ENCODE data around the gene DHX40. TPM values are rescaled to one million over a fixed set of nuclear protein-coding genes. Genes with fewer than 3 reads are reported as not detected.

Gene DHX40
- total and polyA plus RNA-seq, 2 of the 8 experiments (the other 6 are each of a cell fraction or from before 2014, with no cell fraction given) = 13.5 to 28.3 TPM

- H3K27ac ChIP-seq (ENCODE audit: low read depth, low read length) = no peak overlapping the region
- TF ChIP-seq HDAC2 (IDR thresholded peaks at IDR 0.05; ENCODE audit: borderline replicate concordance in 1 of 2, low read depth in 2 of 2, low read length in 2 of 2) = no peak
- no peak for TF ChIP-seq BRCA1 (IDR thresholded peaks at IDR 0.05; ENCODE audit: low read depth, low read length)
- TF ChIP-seq E2F6 (IDR thresholded peaks at IDR 0.05) = no peak
- TF ChIP-seq TCF12 (IDR thresholded peaks at IDR 0.05; ENCODE audit: low read depth, low read length) = no peak
- no peak for TF ChIP-seq RAD21 (IDR thresholded peaks at IDR 0.05 in 1 of 2, conservative IDR thresholded peaks at IDR 0.05 in 1 of 2; ENCODE audit: low read depth in 2 of 2, low read length in 2 of 2)
- no peak for TF ChIP-seq RBBP5 (IDR thresholded peaks at IDR 0.05; ENCODE audit: borderline replicate concordance, low read depth, low read length)
- TF ChIP-seq SAP30 (IDR thresholded peaks at IDR 0.05; ENCODE audit: insufficient read depth, insufficient replicate concordance, low read length) = no peak
- no peak for TF ChIP-seq KDM5A (IDR thresholded peaks at IDR 0.05; ENCODE audit: low read length)
- TF ChIP-seq, protein P1, sequence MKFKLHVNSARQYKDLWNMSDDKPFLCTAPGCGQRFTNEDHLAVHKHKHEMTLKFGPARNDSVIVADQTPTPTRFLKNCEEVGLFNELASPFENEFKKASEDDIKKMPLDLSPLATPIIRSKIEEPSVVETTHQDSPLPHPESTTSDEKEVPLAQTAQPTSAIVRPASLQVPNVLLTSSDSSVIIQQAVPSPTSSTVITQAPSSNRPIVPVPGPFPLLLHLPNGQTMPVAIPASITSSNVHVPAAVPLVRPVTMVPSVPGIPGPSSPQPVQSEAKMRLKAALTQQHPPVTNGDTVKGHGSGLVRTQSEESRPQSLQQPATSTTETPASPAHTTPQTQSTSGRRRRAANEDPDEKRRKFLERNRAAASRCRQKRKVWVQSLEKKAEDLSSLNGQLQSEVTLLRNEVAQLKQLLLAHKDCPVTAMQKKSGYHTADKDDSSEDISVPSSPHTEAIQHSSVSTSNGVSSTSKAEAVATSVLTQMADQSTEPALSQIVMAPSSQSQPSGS (IDR thresholded peaks at IDR 0.05; ENCODE audit: low read length) = no peak
- TF ChIP-seq PHF8 (conservative IDR thresholded peaks at IDR 0.05; ENCODE audit: low read depth, low read length) = no peak
These were observed 86.7 kb downstream of the DHX40 start for GRCh38 chr17:59652119-59652518.

More at GRCh38 chr17:59652119-59652518, 86.7 kb downstream of the DHX40 start:
- Histone ChIP-seq H2BK5ac (ENCODE audit: low read depth, low read length) (no peak overlapping the region), H3K79me1 (ENCODE audit: low read depth, low read length) (no peaks in the 10 kb centered on the region), H2AFZ (ENCODE audit: low read length) (no peak overlapping the region), H3K27me3 (replicated peaks in 1 of 4; ENCODE audit: control insufficient read depth in 3 of 4, extremely low read depth in 1 of 4, insufficient read depth in 3 of 4, low read length in 3 of 4) (no peaks in the 10 kb centered on the region), H3K18ac (ENCODE audit: extremely low read depth, low read length) (no peak overlapping the region), H3K14ac (ENCODE audit: insufficient read length) (no peak overlapping the region), H3K56ac (replicated peaks; ENCODE audit: insufficient read length, low read depth, low read length) (no peak overlapping the region), H3K4me3 (ENCODE audit: extremely low read depth in 1 of 4, insufficient read depth in 2 of 4, low read depth in 3 of 4, low read length in 4 of 4) (no peak overlapping the region), H4K91ac (replicated peaks; ENCODE audit: insufficient read length, low read length) (no peak overlapping the region), H3K4me1 (replicated peaks in 1 of 4; ENCODE audit: control insufficient read depth in 3 of 4, insufficient read depth in 4 of 4, low read length in 3 of 4) (no peaks in the 10 kb centered on the region), H2BK12ac (ENCODE audit: low read depth, low read length) (no peak overlapping the region), H2BK15ac (ENCODE audit: low read length) (no peak overlapping the region), H4K20me1 (replicated peaks in 1 of 2; ENCODE audit: control insufficient read depth in 1 of 2, insufficient read depth in 2 of 2, low read length in 2 of 2) (peaks cover 0 to 2% of the 10 kb centered on the region in 2 experiments), H2AK5ac (ENCODE audit: low read depth, low read length) (no peak overlapping the region), H3K79me2 (ENCODE audit: control insufficient read depth in 1 of 2, insufficient read depth in 2 of 2, low read length in 2 of 2) (peaks cover 0 to 3% of the 10 kb centered on the region in 2 experiments; a peak in 1 of 4 replicates), H3K4me2 (ENCODE audit: insufficient read depth in 1 of 2, low read depth in 2 of 2, low read length in 2 of 2) (no peak overlapping the region), H3K23ac (ENCODE audit: insufficient read length) (no peak overlapping the region), H3K9me3 (ENCODE audit: insufficient read depth in 2 of 2, low read depth in 1 of 2, low read length in 1 of 2) (no peaks in the 10 kb centered on the region), H4K8ac (ENCODE audit: extremely low read depth, insufficient read depth, low read length) (no peak overlapping the region), H2BK120ac (replicated peaks; ENCODE audit: low read depth, low read length) (no peak overlapping the region), H3K4ac (replicated peaks; ENCODE audit: insufficient read length, low read depth, low read length) (no peak overlapping the region), H3K23me2 (ENCODE audit: low read depth, low read length) (no peaks in the 10 kb centered on the region), H3K36me3 (ENCODE audit: control insufficient read depth in 2 of 4, insufficient read depth in 4 of 4, low read length in 3 of 4) (peaks cover 14 to 77% (median 63%) of the 10 kb centered on the region in 4 experiments), H2BK20ac (ENCODE audit: low read length) (no peak overlapping the region), H3K9ac (replicated peaks in 1 of 4; ENCODE audit: extremely low read depth in 1 of 4, low read depth in 3 of 4, low read length in 3 of 4) (no peak overlapping the region), H4K5ac (ENCODE audit: insufficient read length, low read depth, low read length) (no peak overlapping the region)
- CTCF ChIA-PET (ENCODE audit: partially characterized antibody) = no interaction called here
- FAIRE-seq (no peak), DNase-seq (ENCODE audit: low read depth in 1 of 2, low spot score in 2 of 2) (no peak)
- POLR2A ChIA-PET (ENCODE audit: partially characterized antibody) = interaction anchor here (1.4 kb wide), 1 partner anchor 22 kb away, joined by 3 read pairs; no protein-coding TSS in a partner anchor
- WGBS, 2 experiments (ENCODE audit: extremely low coverage in 1 of 2, insufficient coverage in 1 of 2, insufficient read length in 1 of 2, insufficient replicate concordance in 2 of 2, low coverage in 1 of 2, low lambda C conversion rate in 2 of 2, missing lambda C conversion rate in 1 of 2) = 89% methylated on average over 2 of the region's 2 CpGs; no CpG with 5 or more reads in 1 of the 2 experiments
